Measurements from ENCODE around the gene PNPLA5.

Gene PNPLA5

DNA sequence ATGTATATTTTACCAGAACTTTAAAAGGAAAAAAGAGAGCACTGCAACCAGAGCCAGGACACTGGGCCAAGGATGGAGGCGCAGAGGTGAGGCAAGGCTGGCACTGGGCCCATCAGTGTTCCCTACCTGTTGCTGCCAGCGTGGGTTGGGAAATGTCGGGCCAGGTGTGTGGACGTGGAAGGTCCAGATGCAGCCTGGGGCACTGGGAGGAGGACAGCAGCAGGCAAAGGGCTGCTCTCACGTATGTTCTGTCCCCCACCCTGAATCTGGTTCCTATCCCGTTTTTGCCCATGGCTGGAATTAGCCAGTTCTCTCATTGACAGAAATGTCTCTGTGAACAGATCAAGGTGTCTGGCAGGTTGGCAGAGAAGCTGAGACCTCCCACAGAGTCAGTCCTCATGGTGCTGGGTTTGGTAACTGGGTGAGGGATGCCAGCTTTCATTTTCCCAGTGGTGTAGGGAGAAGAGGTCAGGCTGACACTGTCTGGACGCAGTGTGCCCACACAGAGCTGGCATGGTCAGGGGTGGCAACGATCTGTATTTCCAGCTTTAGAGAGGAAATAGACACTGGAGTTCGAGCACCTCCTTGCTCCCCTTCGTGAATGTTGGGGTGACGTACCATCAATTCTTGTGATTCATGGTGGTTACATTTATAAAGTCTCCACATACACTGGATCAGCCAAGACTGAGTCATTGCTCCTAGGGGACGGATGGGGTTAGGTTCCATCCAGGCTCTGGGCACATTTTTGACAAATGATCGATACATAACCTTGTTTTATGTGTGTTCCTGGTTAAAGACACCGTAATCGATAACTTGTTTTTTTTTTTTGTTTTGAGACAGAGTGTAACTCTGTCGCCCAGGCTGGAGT lies 27.5 kb upstream of the PNPLA5 start:
- Histone ChIP-seq H3F3A (ENCODE audit: low read depth) (no peaks in the 10 kb centered on the region), H3K9me3 (ENCODE audit: insufficient read depth, low read depth, low read length) (no peaks in the 10 kb centered on the region), H3K9me2 (replicated peaks; ENCODE audit: low read depth, low read length) (no peaks in the 10 kb centered on the region), H4K20me1 (ENCODE audit: insufficient read depth, low read length, poor library complexity, severe bottlenecking) (no peaks in the 10 kb centered on the region), H3K4me3 (ENCODE audit: low read length, poor library complexity, severe bottlenecking) (no peak overlapping the region), H3K27me3 (ENCODE audit: insufficient read depth, low read length, poor library complexity, severe bottlenecking) (no peaks in the 10 kb centered on the region), H3K4me2 (ENCODE audit: low read depth, low read length, poor library complexity, severe bottlenecking) (no peak overlapping the region), H3K36me3 (ENCODE audit: insufficient read depth, low read length) (no peaks in the 10 kb centered on the region), H2AFZ (ENCODE audit: low read length) (no peak overlapping the region), H3K4me1 (ENCODE audit: insufficient read depth, low read length, poor library complexity, severe bottlenecking) (no peaks in the 10 kb centered on the region), H3K79me2 (ENCODE audit: insufficient read depth, low read length) (no peaks in the 10 kb centered on the region), H3K9ac (ENCODE audit: low read depth, low read length, poor library complexity, severe bottlenecking) (no peak overlapping the region)
- no peak for TF ChIP-seq EZH2phosphoT487 (IDR thresholded peaks at IDR 0.05; ENCODE audit: borderline replicate concordance)
- TF ChIP-seq, protein P1, sequence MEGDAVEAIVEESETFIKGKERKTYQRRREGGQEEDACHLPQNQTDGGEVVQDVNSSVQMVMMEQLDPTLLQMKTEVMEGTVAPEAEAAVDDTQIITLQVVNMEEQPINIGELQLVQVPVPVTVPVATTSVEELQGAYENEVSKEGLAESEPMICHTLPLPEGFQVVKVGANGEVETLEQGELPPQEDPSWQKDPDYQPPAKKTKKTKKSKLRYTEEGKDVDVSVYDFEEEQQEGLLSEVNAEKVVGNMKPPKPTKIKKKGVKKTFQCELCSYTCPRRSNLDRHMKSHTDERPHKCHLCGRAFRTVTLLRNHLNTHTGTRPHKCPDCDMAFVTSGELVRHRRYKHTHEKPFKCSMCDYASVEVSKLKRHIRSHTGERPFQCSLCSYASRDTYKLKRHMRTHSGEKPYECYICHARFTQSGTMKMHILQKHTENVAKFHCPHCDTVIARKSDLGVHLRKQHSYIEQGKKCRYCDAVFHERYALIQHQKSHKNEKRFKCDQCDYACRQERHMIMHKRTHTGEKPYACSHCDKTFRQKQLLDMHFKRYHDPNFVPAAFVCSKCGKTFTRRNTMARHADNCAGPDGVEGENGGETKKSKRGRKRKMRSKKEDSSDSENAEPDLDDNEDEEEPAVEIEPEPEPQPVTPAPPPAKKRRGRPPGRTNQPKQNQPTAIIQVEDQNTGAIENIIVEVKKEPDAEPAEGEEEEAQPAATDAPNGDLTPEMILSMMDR (conservative IDR thresholded peaks at IDR 0.05; ENCODE audit: low read length), result no peak

DNA sequence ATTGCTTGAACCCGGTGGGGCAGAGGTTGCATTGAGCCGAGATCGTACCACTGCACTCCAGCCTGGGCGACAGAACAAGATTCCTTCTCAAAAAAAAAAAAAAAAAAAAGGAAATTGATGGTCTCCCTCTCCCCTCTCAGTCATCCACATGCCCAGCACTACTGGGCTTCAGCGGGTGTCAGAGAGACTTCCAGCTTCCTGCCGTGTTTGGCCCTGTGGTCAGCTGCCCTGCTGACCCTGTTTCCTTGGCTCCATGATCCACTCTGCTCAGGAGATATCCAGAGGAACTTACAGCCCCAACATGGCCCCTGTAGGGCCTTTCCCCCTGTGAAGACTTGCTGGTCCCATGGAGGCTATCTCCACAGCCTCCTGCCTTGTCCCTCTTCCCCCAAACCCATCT lies 25.7 kb upstream of the PNPLA5 start:
- Histone ChIP-seq H3K4me3 (ENCODE audit: low read length, poor library complexity, severe bottlenecking) (no peak overlapping the region), H3K9ac (ENCODE audit: low read depth, low read length, poor library complexity, severe bottlenecking) (no peak overlapping the region), H3K4me1 (ENCODE audit: insufficient read depth, low read length, poor library complexity, severe bottlenecking) (no peaks in the 10 kb centered on the region), H3K36me3 (ENCODE audit: insufficient read depth, low read length) (no peaks in the 10 kb centered on the region), H3K79me2 (ENCODE audit: insufficient read depth, low read length) (no peaks in the 10 kb centered on the region), H3K9me2 (replicated peaks; ENCODE audit: low read depth, low read length) (no peaks in the 10 kb centered on the region), H3K4me2 (ENCODE audit: low read depth, low read length, poor library complexity, severe bottlenecking) (no peak overlapping the region), H3K9me3 (ENCODE audit: insufficient read depth, low read depth, low read length) (no peaks in the 10 kb centered on the region; the same call in 1 of the 2 replicates), H4K20me1 (ENCODE audit: insufficient read depth, low read length, poor library complexity, severe bottlenecking) (no peaks in the 10 kb centered on the region), H2AFZ (ENCODE audit: low read length) (no peak overlapping the region), H3K27me3 (ENCODE audit: insufficient read depth, low read length, poor library complexity, severe bottlenecking) (no peaks in the 10 kb centered on the region), H3F3A (ENCODE audit: low read depth) (no peaks in the 10 kb centered on the region)
- TF ChIP-seq EZH2phosphoT487 (IDR thresholded peaks at IDR 0.05; ENCODE audit: borderline replicate concordance), result no peak
- TF ChIP-seq, protein P1 (conservative IDR thresholded peaks at IDR 0.05; ENCODE audit: low read length), result no peak

GRCh38 chr22:43911351-43911750 lies 19.5 kb upstream of the PNPLA5 start:
- Histone ChIP-seq H3K4me2 (ENCODE audit: low read depth, low read length, poor library complexity, severe bottlenecking) (no peak overlapping the region), H3K4me3 (ENCODE audit: low read length, poor library complexity, severe bottlenecking) (no peak overlapping the region), H3K4me1 (ENCODE audit: insufficient read depth, low read length, poor library complexity, severe bottlenecking) (no peaks in the 10 kb centered on the region), H3K9ac (ENCODE audit: low read depth, low read length, poor library complexity, severe bottlenecking) (no peak overlapping the region), H3K79me2 (ENCODE audit: insufficient read depth, low read length) (no peaks in the 10 kb centered on the region), H3K36me3 (ENCODE audit: insufficient read depth, low read length) (no peaks in the 10 kb centered on the region), H3F3A (ENCODE audit: low read depth) (no peaks in the 10 kb centered on the region), H2AFZ (ENCODE audit: low read length) (no peak overlapping the region), H4K20me1 (ENCODE audit: insufficient read depth, low read length, poor library complexity, severe bottlenecking) (no peaks in the 10 kb centered on the region), H3K9me3 (ENCODE audit: insufficient read depth, low read depth, low read length) (no peaks in the 10 kb centered on the region; the same call in 1 of the 2 replicates), H3K9me2 (replicated peaks; ENCODE audit: low read depth, low read length) (no peaks in the 10 kb centered on the region), H3K27me3 (ENCODE audit: insufficient read depth, low read length, poor library complexity, severe bottlenecking) (no peaks in the 10 kb centered on the region)
- TF ChIP-seq, protein P1 (conservative IDR thresholded peaks at IDR 0.05; ENCODE audit: low read length), result no peak
- no peak for TF ChIP-seq EZH2phosphoT487 (IDR thresholded peaks at IDR 0.05; ENCODE audit: borderline replicate concordance)

Data from Loucy (cell line).